K562 (cell line): ENCODE measurements around the gene MLIP.

ENCODE experiments used
- NCOR1 ChIP-seq: fragments of 450-650 bp; IDR thresholded peaks from 2 replicates; pipeline ENCODE4 v1.6.1; 2016; ENCODE audit warnings: mild to moderate bottlenecking, moderate library complexity
- ZNF143 ChIP-seq: sonication (generic); formaldehyde crosslinking; IDR thresholded peaks from 2 replicates; pipeline ENCODE4 v1.9.0; 2022; ENCODE audit warnings: mild to moderate bottlenecking, missing genetic modification reagents
- TF ChIP-seq, protein P1 (sequence below), 3 experiments: IDR thresholded peaks in 2 of 3; conservative IDR thresholded peaks in 1 of 3; 2 replicates each; pipeline ENCODE4 v1.5.1; 2011 to 2012; ENCODE audit warnings: low read length in 3 of 3, mild to moderate bottlenecking in 3 of 3, control low read depth in 2 of 3, improper control_type of control experiment in 1 of 3, inconsistent platforms in 1 of 3, low read depth in 1 of 3, mixed read lengths in 1 of 3, moderate library complexity in 1 of 3; ENCODE audit not compliant: insufficient read depth in 2 of 3
- TF ChIP-seq, protein P2 (sequence below): sonication (generic); formaldehyde crosslinking; IDR thresholded peaks from 2 replicates; pipeline ENCODE4 v1.8.1; 2023; ENCODE audit warnings: mild to moderate bottlenecking, missing genetic modification reagents
- TF ChIP-seq, protein P3 (sequence below): IDR thresholded peaks from 2 replicates; pipeline ENCODE4 v1.6.1; 2016; ENCODE audit warnings: missing genetic modification characterization, missing compliant biosample characterization

DNA sequence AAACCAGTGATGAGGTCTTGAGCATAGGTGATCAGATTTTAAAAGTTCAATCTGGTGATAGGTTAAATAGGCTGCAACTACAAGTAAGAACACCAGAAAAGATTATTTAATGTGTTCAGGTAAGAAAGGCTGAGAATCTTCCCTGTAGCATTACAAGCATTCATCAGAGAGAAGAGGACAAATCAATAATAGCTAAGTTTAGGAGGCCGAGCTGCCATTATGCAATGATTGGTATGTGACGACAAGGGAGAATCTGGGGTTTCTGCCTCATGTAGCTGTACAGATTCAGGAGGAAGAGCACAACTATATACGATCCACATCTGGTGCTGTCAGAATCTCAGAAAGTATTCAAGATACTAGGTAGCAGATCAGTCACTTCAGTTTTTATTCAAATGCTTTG is 21.9 kb downstream of the MLIP start:
- TF ChIP-seq ZNF143 (CRISPR knock-in tag) (no peak), NCOR1 (no peak)
- TF ChIP-seq, protein P1, sequence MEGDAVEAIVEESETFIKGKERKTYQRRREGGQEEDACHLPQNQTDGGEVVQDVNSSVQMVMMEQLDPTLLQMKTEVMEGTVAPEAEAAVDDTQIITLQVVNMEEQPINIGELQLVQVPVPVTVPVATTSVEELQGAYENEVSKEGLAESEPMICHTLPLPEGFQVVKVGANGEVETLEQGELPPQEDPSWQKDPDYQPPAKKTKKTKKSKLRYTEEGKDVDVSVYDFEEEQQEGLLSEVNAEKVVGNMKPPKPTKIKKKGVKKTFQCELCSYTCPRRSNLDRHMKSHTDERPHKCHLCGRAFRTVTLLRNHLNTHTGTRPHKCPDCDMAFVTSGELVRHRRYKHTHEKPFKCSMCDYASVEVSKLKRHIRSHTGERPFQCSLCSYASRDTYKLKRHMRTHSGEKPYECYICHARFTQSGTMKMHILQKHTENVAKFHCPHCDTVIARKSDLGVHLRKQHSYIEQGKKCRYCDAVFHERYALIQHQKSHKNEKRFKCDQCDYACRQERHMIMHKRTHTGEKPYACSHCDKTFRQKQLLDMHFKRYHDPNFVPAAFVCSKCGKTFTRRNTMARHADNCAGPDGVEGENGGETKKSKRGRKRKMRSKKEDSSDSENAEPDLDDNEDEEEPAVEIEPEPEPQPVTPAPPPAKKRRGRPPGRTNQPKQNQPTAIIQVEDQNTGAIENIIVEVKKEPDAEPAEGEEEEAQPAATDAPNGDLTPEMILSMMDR (IDR thresholded peaks at IDR 0.05 in 2 of 3, conservative IDR thresholded peaks at IDR 0.05 in 1 of 3; ENCODE audit: insufficient read depth in 2 of 3, low read depth in 1 of 3, low read length in 3 of 3): no peak
- TF ChIP-seq, protein P2, sequence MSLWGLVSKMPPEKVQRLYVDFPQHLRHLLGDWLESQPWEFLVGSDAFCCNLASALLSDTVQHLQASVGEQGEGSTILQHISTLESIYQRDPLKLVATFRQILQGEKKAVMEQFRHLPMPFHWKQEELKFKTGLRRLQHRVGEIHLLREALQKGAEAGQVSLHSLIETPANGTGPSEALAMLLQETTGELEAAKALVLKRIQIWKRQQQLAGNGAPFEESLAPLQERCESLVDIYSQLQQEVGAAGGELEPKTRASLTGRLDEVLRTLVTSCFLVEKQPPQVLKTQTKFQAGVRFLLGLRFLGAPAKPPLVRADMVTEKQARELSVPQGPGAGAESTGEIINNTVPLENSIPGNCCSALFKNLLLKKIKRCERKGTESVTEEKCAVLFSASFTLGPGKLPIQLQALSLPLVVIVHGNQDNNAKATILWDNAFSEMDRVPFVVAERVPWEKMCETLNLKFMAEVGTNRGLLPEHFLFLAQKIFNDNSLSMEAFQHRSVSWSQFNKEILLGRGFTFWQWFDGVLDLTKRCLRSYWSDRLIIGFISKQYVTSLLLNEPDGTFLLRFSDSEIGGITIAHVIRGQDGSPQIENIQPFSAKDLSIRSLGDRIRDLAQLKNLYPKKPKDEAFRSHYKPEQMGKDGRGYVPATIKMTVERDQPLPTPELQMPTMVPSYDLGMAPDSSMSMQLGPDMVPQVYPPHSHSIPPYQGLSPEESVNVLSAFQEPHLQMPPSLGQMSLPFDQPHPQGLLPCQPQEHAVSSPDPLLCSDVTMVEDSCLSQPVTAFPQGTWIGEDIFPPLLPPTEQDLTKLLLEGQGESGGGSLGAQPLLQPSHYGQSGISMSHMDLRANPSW: no peak
- TF ChIP-seq, protein P3, sequence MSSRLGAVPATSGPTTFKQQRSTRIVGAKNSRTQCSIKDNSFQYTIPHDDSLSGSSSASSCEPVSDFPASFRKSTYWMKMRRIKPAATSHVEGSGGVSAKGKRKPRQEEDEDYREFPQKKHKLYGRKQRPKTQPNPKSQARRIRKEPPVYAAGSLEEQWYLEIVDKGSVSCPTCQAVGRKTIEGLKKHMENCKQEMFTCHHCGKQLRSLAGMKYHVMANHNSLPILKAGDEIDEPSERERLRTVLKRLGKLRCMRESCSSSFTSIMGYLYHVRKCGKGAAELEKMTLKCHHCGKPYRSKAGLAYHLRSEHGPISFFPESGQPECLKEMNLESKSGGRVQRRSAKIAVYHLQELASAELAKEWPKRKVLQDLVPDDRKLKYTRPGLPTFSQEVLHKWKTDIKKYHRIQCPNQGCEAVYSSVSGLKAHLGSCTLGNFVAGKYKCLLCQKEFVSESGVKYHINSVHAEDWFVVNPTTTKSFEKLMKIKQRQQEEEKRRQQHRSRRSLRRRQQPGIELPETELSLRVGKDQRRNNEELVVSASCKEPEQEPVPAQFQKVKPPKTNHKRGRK (tag): no peak
